Smooth muscle cell (in vitro differentiated cells): ENCODE measurements around the gene CCL15. TPM values are rescaled to one million over a fixed set of nuclear protein-coding genes. Genes with fewer than 3 reads are reported as not detected.

Experiments
- DNase-seq: peaks from one replicate; lab custom pipeline; 2025; ENCODE audit not compliant: unreplicated experiment; lab: John Stamatoyannopoulos, UW
- H2AFZ ChIP-seq: fragments of 200-600 bp; sonication (generic); 2 replicates; pipeline ENCODE4 v1.6.0; 2016; ENCODE audit warnings: antibody characterized with exemption, low read depth, mild to moderate bottlenecking
- H3F3A ChIP-seq: fragments of 200-600 bp; sonication (generic); 2 replicates; pipeline ENCODE4 v1.6.0; 2017; ENCODE audit warnings: antibody characterized with exemption, low read depth
- H3K27ac ChIP-seq: fragments of 200-600 bp; sonication (generic); 2 replicates; pipeline ENCODE4 v1.5.1; 2016; ENCODE audit warnings: low read depth, mild to moderate bottlenecking
- H3K27me3 ChIP-seq: fragments of 200-600 bp; sonication (generic); 2 replicates; pipeline ENCODE4 v1.6.1; 2016; ENCODE audit warnings: low read depth, mild to moderate bottlenecking
- H3K36me3 ChIP-seq: fragments of 200-600 bp; sonication (generic); 2 replicates; pipeline ENCODE4 v1.5.1; 2016; ENCODE audit warnings: low read depth
- H3K4me1 ChIP-seq: fragments of 200-600 bp; sonication (generic); 2 replicates; pipeline ENCODE4 v1.5.1; 2016; ENCODE audit warnings: low read depth
- H3K4me2 ChIP-seq: fragments of 200-600 bp; sonication (generic); 2 replicates; pipeline ENCODE4 v1.6.0; 2016; ENCODE audit warnings: mild to moderate bottlenecking
- H3K4me3 ChIP-seq: fragments of 200-600 bp; sonication (generic); 2 replicates; pipeline ENCODE4 v1.5.1; 2016; ENCODE audit warnings: mild to moderate bottlenecking
- H3K79me2 ChIP-seq: fragments of 200-600 bp; sonication (generic); 2 replicates; pipeline ENCODE4 v1.6.0; 2016; ENCODE audit warnings: low read depth, mild to moderate bottlenecking
- H3K9ac ChIP-seq: fragments of 200-600 bp; sonication (generic); 2 replicates; pipeline ENCODE4 v1.6.0; 2016; ENCODE audit warnings: low read depth
- H3K9me3 ChIP-seq: fragments of 200-600 bp; sonication (generic); replicated peaks from 2 replicates; pipeline ENCODE4 v1.5.1; 2016; ENCODE audit warnings: low read depth
- H4K20me1 ChIP-seq: fragments of 200-600 bp; sonication (generic); 2 replicates; pipeline ENCODE4 v1.6.0; 2016; ENCODE audit warnings: low read depth
- CTCF ChIP-seq: fragments of 200-600 bp; sonication (generic); IDR thresholded peaks from 2 replicates; pipeline ENCODE4 v1.5.1; 2017; ENCODE audit warnings: borderline replicate concordance, mild to moderate bottlenecking, antibody characterized with exemption; ENCODE audit not compliant: insufficient read depth, poor library complexity, severe bottlenecking
- WGBS: methylation state at CpG from one replicate; pipeline ENCODE4 v1.1.7; 2016; ENCODE audit warnings: low lambda C conversion rate; 5-methylcytosine and 5-hydroxymethylcytosine counted together
- polyA plus RNA-seq: library from polyadenylated mRNA; unstranded; fragments of >200 nt; fragmentation: Nextera tagmentation; extraction: Ambion mirVana; gene quantifications from 2 replicates; pipeline ENCODE4 v1.2.1, GENCODE V29; 2016
- total RNA-seq: library from RNA; depleted of rRNA; stranded (reverse); fragments of >200 nt; gene quantifications from 2 replicates; pipeline ENCODE4 v1.2.3, GENCODE V29; 2014

The CCL15 gene
- total RNA-seq: not detected in 2 replicates
- polyA plus RNA-seq: not detected in 2 replicates

- TF ChIP-seq CTCF: no peak
These were observed at the start of gene CCL15 for GRCh38 chr17:36001110-36001771. TSS of gene CCL15 (minus strand) at chr17:36001553. CDS start at chr17:36001492, 61 bp downstream.

GRCh38 chr17:36049643-36050042 is 48.3 kb upstream of the CCL15 start:
- H3K9me3 ChIP-seq: no peaks in the 10 kb centered on the region
- no peak overlapping the region for H3K4me2 ChIP-seq
- WGBS: 94% methylated on average over 2 of the region's 2 CpGs
- no peaks in the 10 kb centered on the region for H3K36me3 ChIP-seq
- DNase-seq: no peak
- H3K9ac ChIP-seq: no peak overlapping the region
- no peaks in the 10 kb centered on the region for H3K79me2 ChIP-seq
- H3K27ac ChIP-seq: no peak overlapping the region
- TF ChIP-seq CTCF: no peak
- no peak overlapping the region for H3K4me3 ChIP-seq
- no peak overlapping the region for H2AFZ ChIP-seq
- H4K20me1 ChIP-seq: no peaks in the 10 kb centered on the region
- no peaks in the 10 kb centered on the region for H3F3A ChIP-seq
- H3K4me1 ChIP-seq: no peaks in the 10 kb centered on the region
- no peaks in the 10 kb centered on the region for H3K27me3 ChIP-seq

More at GRCh38 chr17:36001110-36001771, at the start of gene CCL15:
- Histone ChIP-seq H3K27me3 (peaks cover 13% of the 10 kb centered on the region), H3K4me3 (peak within 1 kb of the TSS; percentile 25), H3K9me3 (no peaks in the 10 kb centered on the region), H3K27ac (no peak within 1 kb of the TSS), H3K4me2 (no peak within 1 kb of the TSS), H3K9ac (no peak within 1 kb of the TSS), H3F3A (no peaks in the 10 kb centered on the region), H3K36me3 (no peaks in the 10 kb centered on the region), H4K20me1 (no peaks in the 10 kb centered on the region), H3K79me2 (no peaks in the 10 kb centered on the region), H3K4me1 (no peaks in the 10 kb centered on the region), H2AFZ (no peak within 1 kb of the TSS)
- no peak for DNase-seq
- WGBS: 85% methylated on average over 6 of the region's 6 CpGs

GRCh38 chr17:36048066-36048465 is 46.7 kb upstream of the CCL15 start:
- H3K27ac ChIP-seq: no peak overlapping the region
- H3K4me2 ChIP-seq: no peak overlapping the region
- H3F3A ChIP-seq: no peaks in the 10 kb centered on the region
- no peaks in the 10 kb centered on the region for H3K27me3 ChIP-seq
- H3K9me3 ChIP-seq: no peaks in the 10 kb centered on the region
- H3K4me3 ChIP-seq: no peak overlapping the region
- no peak overlapping the region for H2AFZ ChIP-seq
- WGBS: 86% methylated on average over 2 of the region's 2 CpGs
- H3K36me3 ChIP-seq: no peaks in the 10 kb centered on the region
- H3K9ac ChIP-seq: no peak overlapping the region
- no peaks in the 10 kb centered on the region for H3K4me1 ChIP-seq
- no peaks in the 10 kb centered on the region for H4K20me1 ChIP-seq
- no peak for DNase-seq
- H3K79me2 ChIP-seq: no peaks in the 10 kb centered on the region
- TF ChIP-seq CTCF: no peak

- Histone ChIP-seq H3K9ac (no peak overlapping the region), H3K79me2 (no peaks in the 10 kb centered on the region), H3K4me3 (no peak overlapping the region), H2AFZ (no peak overlapping the region), H3K27ac (no peak overlapping the region), H3K36me3 (no peaks in the 10 kb centered on the region), H3K27me3 (no peaks in the 10 kb centered on the region), H3F3A (no peaks in the 10 kb centered on the region), H3K9me3 (no peaks in the 10 kb centered on the region), H4K20me1 (no peaks in the 10 kb centered on the region), H3K4me2 (no peak overlapping the region), H3K4me1 (no peaks in the 10 kb centered on the region)
- no peak for DNase-seq
- 93% methylated on average over 4 of the region's 4 CpGs for WGBS
- TF ChIP-seq CTCF: no peak
These were observed 34.9 kb upstream of the CCL15 start for GRCh38 chr17:36036235-36036634.
